HG02798 (cell line): ENCODE data around the gene NHLH1.

ENCODE experiments used
- ATAC-seq: cut with Tn5 transposase; IDR thresholded peaks from one replicate; pipeline ENCODE4 v1.9.1; 2021; ENCODE audit warnings: mild to moderate bottlenecking; ENCODE audit not compliant: unreplicated experiment, poor library complexity

NHLH1 gene

DNA sequence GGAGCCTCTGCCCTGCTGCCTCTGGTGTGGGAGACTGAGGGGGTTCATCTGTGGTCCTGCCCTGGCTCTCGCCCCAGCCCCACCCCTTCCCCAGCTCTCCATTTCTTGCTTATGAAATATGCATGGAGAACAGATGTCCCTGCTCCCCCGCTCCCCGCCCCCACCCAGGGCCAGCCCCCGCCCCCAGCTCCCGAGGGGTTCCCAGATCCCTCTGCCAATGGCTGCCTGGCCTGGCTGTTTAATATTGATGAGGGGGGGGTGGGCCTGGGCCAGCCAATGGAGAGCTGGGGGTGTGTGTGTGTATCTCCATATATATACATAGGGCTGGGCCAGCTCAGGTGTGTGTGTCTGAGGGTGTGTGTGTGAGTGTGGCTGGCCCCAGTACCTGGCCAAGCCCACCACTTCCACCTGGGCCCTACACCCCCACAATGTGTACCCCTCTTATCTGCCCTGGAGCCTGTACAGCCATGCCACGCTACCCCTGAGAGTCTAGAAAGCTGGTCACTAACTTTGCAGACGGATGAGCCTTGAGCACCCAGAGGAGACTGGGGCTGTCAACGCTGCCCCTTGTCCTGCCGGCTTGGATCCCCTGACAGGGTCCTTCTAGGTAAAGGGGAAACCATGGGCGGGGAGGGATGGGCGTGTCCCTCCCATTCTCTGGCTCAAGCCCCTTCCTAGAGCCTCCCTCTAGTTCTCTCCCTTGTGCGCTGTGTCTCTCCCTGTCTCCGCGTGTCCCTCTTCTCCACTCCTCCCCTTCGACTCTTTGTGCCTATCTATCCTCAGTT, at the start of gene NHLH1:
Gene NHLH1 (plus strand): TSS at position 341 of the 785 bp plus-strand sequence. CDS start 3,661 bp downstream, outside the sequence.
- no peak for ATAC-seq

DNA sequence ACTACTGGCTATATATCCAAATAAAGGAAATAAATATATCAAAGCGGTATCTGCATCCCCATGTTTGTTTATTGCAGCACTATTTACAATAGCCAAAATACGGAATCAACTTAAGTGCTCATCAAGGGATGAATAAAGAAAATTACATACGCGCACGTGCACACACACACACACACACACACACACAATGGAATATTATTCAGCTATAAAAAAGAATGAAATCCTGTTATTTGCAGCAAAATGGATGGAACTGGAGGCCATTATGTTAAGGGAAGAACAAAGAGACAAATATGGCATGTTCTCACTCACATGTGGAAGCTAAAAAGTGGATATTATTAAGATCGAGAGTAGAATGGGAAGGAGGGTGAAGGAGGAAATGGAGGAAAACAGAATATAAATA, 44.0 kb upstream of the NHLH1 start:
- no peak for ATAC-seq

GRCh38 chr1:160325252-160325651, 41.6 kb upstream of the NHLH1 start:
- no peak for ATAC-seq

DNA sequence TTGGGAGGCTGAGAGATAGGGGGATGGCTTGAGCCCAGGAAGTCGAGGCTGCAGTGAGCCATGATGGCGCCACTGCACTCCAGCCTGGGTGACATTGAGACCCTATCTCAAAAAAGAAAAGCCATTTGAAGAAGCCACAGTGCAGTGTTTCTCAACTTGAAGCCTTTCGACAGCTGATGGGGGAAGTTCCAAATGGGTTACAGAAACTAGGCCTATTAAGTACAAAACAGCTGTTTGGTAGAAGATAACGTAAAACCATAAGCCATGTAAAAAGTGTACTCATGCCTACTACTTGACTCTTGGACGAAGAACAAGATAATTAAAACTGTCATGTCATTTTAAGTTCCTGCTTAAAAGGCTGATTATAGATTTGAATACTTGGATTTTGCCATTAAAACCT, 40.5 kb upstream of the NHLH1 start:
- no peak for ATAC-seq

DNA sequence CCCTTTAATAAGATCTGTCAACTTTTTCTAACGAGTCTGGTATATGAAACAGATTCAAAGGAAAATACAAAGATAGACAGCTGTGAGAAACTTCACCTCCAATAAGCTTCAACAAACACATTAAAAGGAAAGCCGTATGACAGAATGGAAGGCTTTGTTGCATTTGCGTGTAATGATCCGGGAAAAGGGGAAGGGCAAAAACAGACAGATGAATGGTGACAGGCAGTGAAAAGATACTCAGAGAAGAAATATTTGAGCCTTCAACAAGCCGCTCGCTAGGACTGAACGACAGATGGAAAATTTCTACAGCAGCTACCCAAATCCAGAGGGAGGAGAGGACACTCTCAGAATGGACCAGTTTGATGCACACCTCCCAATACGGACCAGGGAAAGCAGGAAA, 38.7 kb upstream of the NHLH1 start:
- no peak for ATAC-seq

- ATAC-seq, result no peak
Observed at GRCh38 chr1:160330119-160330518, 36.8 kb upstream of the NHLH1 start.

DNA sequence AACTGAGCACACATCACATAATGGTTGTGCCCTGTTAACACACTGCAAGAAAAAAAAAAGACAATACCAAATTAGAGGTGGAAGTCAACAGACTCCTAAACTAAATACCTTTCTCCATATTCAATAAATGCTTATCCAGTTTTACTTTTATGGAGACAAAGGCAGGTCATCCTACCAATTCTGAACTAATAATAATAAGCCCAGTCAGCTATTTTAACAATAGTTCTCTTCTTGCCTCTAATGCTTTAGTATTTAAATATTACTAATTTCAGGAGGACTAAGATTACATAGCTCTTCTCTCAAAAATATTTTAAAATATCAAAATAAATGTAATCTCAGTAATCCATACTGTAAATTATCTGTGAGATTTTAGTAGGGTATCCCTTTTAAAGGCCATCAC, 34.4 kb upstream of the NHLH1 start:
- ATAC-seq, result no peak

GRCh38 chr1:160338580-160338979, 28.3 kb upstream of the NHLH1 start:
- no peak for ATAC-seq

DNA sequence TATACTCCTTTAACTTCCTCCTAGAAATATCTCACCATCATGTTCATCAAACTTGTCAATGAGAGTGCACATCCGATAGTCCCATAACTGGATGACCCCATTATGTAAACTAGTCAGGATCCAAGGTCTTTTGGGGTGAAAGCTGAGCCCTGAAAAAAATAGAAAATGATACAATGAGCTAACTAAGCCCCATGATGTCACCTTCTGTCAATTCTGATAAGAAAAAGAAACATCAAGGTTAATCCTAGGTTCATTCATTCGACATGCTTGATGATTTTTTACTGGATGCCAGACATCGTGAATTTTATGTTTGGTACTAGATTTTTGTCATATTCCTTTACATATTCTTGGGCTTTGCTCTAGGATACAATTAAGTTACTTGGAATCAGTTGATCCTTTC, 26.7 kb upstream of the NHLH1 start:
- no peak for ATAC-seq

DNA sequence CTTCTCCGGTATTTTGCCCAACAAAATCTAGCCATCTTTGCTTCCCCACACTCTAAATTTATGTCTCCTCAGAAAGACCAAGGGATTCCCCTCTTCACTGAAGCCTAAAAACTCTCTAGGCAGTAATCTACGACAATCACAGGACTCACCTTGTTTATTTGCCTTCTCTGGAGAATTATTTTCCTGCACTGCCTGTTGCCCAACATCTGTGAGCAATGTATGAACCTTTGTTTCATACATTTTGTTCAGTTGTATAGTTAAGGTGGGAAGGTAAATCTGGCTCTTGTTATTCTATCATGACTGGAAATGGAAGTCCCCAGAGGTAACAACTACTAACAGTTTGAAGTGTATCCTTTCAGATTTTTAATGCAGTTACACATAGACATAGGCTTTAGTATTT, 26.0 kb upstream of the NHLH1 start:
- no peak for ATAC-seq

- ATAC-seq, result no peak
Observed at GRCh38 chr1:160342526-160342925, 24.3 kb upstream of the NHLH1 start.

DNA sequence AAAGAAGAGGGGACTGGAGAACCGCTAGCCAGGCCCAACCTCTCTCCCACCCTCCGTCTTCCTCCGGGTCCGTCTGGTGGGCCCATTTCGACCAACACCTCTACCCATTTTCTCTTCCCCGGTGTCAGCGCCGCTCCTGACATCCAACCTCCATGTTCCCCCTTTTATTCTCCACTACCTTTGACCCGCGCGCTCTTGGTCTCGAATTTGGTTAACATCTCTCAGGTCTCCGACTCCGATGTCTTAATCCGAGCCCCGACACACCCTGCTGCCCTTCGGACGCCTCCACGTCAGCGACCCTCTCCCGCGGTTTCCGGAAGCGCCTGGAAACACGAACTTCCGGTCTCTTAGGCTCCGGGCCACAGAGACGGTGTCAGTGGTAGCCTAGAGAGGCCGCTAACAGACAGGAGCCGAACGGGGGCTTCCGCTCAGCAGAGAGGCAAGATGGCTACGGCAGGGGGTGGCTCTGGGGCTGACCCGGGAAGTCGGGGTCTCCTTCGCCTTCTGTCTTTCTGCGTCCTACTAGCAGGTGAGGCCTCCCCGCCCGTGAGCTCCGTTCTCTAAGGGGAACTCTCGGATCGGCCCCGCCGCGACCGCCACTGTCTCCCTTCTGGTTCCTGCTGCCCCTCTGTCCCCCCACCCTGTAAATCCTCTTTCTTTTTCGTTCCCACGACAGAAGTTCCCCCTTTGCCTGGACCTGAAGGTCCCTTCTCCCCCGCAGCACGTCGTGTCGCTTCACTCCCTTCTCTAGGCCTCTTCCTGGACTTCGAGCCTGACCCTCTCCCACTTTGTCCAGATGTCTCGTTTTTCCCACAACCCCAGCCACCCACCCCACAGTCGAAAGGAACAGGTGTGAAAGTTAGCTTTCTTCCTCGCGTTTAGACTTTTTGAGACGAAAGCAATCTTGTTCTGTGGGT, 23.7 kb upstream of the NHLH1 start, which contains the start of the genes COPA and NCSTN:
Gene COPA (minus strand): TSS at position 298 of the 917 bp plus-strand sequence. CDS start 80 bp downstream, at position 218.
Gene NCSTN (plus strand): TSS at position 431 of the 917 bp plus-strand sequence. CDS start 14 bp downstream, at position 445.
- ATAC-seq, result peak; percentile 97

- ATAC-seq, result no peak
Observed at GRCh38 chr1:160344241-160344640, 22.6 kb upstream of the NHLH1 start.

- ATAC-seq, result no peak
Observed at GRCh38 chr1:160344936-160345335, 21.9 kb upstream of the NHLH1 start.

- ATAC-seq, result no peak
Observed at GRCh38 chr1:160346463-160346862, 20.4 kb upstream of the NHLH1 start.

GRCh38 chr1:160346958-160347357, 19.9 kb upstream of the NHLH1 start:
- ATAC-seq, result peak; percentile 31

GRCh38 chr1:160351629-160352028, 15.2 kb upstream of the NHLH1 start:
- ATAC-seq, result no peak

GRCh38 chr1:160352555-160352954, 14.3 kb upstream of the NHLH1 start:
- ATAC-seq, result no peak

GRCh38 chr1:160353223-160353622, 13.6 kb upstream of the NHLH1 start:
- no peak for ATAC-seq

- ATAC-seq, result no peak
Observed at GRCh38 chr1:160354388-160354985, 12.4 kb upstream of the NHLH1 start.
